ENCODE results near the gene LTC4S.

LTC4S gene

DNA sequence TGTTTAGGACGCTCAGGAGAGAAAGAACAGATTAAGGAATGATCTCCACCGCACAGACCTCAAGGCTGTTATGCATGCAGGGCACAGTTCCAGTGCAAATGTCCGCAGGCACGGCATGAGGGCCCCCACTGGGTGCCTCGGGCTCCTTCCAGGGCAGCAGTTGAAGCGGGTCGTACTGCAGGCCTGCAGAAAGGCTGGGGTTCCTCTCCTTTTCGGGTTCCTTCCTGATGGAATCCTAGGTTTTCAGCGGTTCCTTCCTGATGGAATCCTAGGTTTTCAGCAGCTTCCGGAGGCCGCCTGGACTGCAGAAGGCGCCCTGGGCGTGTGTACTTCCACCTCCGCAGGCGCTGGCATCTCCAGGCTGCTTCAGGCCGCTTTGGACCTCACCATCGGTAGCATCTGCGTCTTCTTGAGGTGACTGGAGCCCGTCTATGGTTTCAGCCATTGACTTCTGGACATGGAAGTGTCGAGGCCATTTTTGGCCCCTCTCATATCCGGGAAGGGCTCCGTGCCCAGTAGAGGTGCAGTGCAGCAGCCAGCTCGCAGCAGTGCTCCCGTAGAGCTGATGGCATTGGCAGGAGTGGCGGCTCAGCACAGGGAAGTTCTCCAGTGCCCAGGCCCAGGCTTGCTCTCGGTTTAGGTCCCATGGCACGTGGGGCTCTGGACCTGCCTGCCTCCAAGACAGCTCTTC, 18.5 kb downstream of the LTC4S start:
- DNase-seq, result no peak

DNA sequence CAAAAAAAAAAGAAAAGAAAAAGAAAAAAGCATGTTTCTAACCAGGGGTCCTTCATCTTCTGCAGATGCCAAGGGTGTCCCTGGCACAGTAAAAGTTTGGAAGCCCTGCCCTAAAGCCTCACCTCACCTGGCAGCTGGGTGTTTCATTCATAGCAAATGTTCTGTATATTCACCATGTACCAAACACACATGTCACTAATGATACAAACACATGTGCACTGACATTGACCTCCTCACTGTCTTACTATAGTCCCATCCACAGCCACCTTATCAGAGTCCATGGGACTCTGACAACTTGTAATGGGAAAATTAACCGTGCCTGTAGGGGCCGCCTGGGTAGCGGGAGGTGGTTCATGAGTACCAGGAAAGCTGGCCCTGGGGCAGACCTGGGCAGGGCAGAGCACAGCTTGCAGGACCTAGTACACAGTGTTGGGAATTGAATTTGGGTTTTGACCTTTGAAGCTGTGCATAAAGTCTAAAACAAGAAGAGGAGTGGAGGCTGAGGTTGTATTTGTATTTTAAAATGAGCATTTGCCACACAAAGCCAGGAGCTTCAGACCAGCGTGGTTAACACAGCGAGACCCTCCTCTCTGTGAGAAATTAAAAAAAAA, 19.3 kb downstream of the LTC4S start:
- DNase-seq, result no peak

DNA sequence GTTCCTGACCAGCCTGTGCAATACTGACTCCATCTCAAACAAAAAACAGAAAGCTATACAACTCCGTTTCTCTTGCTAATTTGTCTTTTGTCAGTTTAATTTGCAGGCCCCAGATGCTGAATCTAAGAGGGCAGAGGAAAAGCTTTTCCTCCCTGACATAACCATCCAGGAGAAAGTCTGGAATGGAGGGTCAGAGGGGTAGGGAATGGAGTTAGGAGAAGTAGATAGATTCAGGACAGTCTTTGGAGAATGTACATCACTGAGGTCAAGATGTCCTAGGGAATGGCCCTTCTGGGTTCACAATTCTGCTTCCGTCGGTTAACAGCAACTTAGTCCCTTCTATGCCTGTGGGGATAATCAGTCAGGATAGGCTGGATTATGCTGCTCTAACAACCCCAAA, 20.3 kb downstream of the LTC4S start:
- DNase-seq, result no peak

DNA sequence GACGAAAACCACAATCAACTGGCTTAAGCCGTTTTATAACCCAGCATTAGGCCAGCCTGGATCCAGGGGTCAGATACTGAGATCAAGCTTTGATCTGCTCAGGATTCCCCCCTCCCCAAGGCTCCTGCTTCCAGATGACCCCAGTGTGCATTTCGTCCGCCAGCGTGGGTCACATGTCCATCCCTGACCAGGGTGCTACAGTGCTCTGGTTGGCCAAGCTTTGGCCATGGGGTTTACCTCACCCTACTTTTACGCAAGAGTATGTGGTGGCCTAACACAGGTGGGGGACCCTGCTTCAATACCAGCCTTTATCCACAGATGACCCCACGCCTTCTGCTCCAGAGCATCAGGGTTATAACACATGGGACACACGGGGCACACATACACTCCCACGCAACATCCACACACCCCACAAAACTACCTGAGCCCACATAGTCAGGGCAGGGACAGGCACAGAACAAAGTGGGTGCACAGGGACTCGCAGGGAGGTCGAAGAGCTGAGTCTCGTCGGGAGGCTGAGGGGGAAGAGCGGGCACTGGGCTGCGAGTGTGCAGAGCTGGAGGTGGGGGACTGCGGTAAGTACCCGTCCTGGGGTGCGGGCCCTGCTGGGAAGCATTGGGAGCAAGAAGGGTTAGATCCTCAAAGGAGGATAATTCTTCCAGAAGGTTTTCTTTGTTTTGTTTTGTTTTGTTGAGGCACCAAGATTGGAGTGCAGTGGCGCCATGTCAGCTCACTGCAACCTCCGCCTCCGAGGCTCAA, 21.9 kb downstream of the LTC4S start:
- DNase-seq, result no peak

DNA sequence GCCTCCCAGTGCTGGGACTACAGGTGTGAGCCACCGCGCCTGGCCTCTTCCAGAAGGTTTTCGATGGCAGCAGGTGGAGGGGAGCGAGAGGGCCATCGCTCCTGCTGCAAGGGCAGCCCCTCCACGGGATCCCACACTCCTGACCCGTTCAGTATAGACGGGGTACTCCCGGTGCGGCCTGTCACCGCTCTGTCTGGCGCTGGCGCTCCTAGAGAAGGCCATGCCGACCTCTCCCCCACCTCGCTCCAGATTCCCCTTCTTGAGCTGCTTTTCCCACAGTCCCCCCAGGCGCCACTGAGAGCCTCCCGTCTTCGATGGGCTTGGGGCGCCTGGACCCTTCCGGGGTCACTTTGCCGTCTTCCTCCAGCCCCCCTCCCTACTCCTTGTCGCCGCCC, 22.6 kb downstream of the LTC4S start:
- DNase-seq, result no peak

DNA sequence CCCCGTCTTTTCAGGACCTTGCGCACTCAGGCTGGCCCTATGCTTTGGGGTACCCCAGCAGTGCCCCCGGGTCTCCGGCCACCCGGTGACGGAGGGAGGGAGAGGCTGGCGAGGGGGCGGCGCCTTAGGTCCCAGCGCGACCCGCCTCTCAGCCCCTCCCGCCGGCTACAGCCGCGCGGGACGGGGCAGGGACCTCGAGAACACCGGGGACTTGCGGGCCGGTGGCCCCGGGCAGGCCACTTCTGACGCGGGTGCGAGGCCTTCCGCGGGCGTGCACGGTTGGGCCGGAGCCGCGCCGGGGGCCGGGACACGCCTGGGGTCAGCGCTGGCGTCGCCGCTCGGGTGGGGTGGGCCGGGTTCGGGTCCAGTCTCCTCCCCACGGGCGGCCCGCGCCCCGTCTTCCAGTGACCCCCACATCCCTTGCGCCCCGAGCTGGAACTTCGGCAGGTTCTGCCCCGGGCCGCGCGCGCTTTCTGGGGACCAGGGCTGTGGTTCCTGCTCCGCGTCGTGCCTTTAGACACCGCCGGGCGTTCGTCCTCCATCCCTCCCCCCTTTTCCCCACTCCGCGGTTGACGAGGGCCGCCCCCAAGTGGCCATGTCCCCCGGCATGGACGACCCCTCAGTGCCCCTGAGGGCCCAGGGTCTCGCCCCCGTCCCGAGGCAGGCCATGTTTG, 23.1 kb downstream of the LTC4S start:
- DNase-seq, result no peak

DNA sequence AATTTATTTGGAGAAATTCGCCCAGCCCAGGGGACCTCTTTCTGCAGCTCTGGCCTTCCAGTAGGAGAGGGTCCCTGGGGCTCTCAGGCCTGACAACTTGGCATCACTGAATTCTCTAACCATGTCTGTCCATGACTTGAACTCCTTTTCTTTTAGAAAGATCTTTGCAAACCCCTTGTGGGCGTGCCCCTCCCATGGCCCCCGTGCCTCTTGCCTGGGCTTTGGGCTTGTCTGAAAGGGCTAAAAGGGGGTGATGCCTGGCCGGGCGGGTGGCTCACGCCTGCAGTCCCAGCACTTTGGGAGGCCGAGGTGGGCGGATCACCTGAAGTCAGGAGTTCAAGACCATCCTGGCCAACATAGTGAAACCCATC, 23.7 kb downstream of the LTC4S start:
- DNase-seq, result no peak

DNA sequence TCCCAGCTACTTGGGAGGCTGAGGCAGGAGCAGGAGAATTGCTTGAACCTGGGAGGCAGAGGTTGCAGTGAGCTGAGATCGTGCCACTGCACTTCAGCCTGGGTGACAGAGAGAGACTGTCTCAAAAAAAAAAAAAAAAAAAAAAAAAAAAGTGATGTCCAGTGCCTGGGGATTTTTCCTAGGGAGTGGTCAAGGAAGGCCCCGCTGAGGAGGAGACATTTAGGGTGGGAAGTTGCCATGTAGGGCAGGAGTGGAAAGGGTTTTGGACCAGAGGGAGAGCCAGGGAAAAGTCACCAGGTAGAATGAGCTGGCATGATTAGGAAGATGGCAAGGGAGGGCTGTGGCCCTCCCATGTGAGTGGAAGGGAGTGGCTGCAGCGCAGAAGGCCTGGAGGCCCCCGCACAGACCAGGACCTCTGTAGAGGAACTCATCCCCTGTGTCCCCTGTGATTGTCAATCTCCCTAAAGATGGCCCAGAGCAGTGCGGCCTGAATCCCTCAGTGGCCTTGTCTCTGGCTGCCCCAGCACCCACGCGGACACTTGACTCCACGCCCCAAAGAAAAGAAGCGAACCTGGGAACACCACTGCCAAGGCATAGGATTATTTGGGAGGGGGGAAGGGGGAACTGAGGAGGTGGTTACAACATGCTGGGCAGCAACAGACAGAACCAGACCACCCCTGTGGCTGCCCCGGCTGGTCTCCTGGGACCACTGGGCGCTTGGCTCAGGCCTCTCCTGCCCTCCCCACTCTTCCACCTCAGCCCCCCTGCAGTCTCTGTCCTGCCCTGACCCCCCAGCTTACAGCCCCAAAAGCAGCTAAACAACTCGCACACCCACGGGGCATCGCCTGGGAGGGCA, 24.3 kb downstream of the LTC4S start:
- no peak for DNase-seq

DNA sequence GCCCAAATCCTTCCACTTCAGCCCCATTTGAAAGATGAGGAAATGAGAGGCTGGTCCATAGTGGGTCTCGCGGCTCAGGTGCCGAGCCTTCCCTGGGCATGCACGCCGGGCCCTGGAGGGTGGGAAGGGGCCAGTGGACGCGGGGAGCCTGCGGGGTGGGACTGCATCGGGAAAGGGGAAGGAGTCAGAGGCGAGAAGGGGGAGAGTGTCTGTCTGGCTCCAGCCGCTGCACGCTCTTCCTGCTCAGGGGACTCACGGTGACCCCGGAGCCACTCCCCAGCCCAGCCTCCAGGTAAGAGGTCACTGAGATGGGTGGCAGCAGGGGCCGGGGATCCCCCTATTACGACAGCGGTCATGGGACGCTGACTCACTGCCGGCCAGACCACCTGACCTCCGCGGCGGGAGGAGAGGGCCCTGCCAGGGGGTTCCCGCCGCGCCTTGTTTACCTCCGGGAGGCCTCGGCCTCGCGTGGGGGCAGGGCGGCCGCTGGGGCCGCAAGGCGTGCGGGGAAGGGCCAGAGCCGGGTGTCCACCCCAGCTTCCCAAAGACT, 25.0 kb downstream of the LTC4S start:
- DNase-seq, result peak; percentile 89

DNA sequence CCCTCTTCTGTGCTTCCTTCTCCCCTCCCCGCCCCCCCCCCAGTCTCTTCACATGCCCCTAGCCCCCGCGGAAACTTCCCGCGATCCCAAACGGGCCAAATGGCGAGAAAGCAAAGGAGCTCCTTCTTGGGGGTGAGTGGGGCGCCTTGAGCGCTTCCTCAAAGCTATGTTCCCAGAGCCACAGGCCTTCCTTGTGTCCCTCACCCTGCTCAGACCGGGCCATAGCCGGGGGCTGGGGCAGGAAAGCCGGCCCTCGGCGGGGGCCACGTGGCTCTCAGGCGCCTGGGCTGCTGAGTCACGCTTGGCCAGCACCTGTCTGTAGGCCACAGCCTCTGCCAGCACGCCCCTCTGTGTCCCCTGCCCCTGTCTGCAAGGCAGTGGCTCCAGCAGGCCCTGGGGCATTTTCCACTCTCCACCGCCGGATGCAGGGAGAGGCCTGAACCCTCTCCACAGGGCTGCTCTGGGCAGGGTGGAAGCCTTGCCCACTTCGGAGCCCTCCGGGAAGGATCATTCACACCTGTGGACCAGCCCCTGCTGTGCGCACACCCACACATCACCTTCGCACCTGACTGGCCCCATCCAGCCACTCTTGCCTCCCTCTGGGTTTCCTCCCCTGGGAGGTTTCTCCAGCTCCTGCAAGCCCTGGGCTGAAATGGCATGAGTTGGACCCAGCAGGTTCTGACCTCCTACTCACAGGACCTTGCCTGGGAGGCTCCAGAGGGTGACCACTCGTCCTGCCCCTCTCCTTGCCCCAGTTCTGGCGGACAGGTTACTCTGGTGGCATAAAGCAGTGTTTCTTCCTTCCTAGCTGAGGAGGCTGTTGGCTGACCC, 25.7 kb downstream of the LTC4S start:
- DNase-seq, result peak; percentile 64

DNA sequence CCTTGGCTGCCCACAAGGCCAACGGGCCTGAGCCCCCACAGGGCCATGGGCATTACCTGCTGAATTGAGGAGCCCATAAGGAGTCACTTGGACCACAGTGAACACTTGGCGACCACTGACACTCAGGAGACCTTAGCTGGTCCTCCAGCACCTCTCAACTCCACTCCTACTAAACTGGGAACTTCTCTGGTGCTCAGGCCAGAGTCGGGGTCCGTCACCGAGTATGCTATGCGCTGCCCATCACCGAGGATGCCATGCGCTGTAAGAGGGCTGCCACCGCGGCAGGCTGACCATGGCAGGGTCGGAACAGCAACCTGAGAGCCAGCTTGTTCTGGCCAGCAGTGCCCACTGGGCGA, 26.3 kb downstream of the LTC4S start:
- no peak for DNase-seq

DNA sequence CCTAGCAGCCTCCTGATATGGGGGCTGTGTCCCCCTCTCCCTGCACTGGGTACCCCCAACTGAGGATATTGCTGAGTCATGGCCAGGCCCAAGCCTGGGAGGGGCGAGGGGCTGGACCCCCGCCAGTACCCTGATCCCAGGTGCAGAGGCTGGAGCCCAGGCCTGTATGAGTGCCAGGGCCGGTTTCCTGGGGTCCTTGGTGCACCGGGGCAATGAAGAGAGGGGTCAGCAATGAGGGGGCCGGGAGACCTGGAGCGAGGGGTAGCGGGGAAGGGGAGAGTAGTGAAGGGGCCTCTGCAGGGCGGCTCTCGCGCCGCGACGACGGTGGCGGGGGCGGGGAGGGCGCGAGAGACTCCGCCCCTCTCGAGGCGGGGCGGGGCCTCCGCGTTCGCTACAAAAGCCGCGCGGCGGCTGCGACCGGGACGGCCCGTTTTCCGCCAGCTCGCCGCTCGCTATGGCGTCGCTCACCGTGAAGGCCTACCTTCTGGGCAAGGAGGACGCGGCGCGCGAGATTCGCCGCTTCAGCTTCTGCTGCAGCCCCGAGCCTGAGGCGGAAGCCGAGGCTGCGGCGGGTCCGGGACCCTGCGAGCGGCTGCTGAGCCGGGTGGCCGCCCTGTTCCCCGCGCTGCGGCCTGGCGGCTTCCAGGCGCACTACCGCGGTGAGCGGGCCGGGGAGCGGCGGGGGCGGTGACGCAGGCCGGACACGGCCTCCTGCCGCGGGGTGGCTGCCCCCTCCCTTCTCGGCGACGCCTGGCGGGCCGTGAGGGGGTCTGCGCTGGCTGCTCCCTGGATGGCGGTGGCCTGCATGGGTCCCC, 26.9 kb downstream of the LTC4S start, which contains the start of gene SQSTM1:
SQSTM1 (plus strand) TSS at position 423 of the 815 bp plus-strand sequence; CDS start at position 455, 32 bp downstream.
- DNase-seq, result peak; percentile 74

DNA sequence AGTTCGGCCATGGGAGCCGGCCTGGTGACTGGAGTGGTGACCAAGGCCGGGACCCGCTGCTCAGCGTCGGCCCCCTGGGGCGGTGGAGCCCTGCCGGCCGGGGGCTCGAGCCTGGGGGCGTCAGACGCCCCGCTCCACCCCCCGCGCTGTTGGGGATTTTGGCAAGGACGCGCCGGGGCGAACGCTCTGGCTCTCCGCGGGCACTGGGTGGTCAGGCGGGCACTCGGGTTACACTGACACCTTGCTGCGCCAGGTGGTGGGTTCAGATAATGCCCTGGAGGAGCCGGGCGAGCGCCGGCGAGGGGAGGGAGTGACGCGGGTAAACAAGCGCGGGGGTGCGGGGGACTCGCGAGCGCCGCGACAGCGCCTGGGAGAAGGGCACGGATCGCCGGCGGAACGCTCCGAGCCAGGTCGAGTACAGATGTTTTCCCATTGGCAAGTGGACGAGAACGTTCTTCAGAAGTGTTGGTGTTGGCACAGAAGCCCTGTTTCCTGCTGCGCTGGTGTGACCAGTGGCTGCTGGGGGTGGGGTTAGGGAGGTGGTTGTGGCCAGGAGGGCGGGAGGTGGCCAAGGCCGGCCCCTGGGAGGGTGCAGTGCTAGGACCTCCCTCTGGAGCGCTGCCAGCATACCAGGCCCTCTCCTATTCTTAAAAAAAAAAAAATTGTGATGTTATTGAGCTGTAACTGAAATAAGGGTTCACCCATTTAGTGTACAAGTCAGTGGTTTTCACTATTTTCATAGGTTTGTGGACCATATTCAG, 27.7 kb downstream of the LTC4S start:
- DNase-seq, result peak; percentile 86

DNA sequence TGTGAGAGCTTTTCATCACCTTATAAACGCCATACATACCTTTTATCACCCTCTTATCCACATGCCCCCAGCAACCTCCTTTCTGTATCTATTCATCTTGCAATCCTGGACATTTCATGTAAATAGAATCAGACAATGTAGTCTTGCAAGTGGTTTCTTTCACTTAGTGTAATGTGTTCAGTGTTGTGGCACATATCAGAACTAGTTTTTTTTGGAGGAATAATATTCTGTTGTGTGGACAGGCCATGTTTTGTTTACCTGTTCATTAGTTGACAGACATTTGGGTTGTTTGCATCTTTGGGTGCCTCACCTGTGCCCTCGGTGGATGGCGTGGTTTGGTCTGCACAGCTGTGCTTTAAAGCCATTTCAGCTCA, 28.3 kb downstream of the LTC4S start:
- DNase-seq, result no peak

DNA sequence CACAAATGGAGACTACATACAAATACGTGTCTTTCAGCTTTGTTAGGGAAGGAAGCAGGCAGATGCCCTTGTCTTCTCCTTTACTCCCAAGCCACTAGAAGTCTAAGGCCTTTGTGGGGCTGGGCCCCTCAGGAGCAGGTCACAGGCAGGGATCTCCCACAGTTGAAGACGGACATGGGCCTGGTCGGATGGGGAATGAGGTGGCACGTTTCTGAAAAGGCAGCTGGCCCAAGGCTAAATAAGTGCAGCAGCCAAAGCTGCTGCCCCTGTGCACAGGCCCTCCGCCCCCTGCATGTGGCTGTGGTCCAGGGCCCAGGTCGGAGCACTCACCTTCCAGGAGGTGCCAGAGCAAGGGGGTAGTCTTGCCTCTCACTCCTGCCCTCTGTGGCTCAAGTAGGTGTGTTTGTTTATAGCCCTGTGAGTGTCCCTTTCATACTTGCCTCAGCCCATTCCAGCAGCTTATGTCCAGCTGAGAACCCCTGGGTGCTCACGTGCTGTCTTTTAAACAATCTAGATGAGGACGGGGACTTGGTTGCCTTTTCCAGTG, 28.7 kb downstream of the LTC4S start:
- no peak for DNase-seq

DNA sequence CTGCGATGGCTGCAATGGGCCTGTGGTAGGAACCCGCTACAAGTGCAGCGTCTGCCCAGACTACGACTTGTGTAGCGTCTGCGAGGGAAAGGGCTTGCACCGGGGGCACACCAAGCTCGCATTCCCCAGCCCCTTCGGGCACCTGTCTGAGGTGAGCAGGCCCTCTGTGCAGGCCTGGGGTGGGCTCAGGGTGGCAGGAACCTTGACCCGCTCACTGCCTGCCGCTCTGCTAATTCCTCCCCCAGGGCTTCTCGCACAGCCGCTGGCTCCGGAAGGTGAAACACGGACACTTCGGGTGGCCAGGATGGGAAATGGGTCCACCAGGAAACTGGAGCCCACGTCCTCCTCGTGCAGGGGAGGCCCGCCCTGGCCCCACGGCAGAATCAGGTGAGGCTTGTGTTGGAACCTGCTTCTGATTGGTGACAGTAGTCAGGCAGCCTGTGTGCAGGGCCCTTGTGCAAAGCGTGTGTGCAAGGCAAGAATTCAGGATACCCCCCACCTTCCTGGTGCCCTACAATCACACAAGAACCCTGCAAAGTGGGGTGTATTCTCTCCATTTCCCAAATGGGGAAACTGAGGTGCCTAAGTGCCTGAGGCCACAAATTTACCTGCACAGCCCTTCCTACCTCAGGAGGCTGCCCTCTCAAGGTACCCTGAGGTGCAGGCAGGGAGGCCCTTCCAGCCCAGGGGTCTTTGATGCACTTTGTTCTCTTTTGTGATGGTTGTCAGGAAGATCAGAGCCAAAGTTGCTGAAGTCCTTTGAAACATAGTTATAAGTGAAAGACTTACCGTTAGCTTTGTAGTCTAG, 30.4 kb downstream of the LTC4S start:
- DNase-seq, result no peak

DNA sequence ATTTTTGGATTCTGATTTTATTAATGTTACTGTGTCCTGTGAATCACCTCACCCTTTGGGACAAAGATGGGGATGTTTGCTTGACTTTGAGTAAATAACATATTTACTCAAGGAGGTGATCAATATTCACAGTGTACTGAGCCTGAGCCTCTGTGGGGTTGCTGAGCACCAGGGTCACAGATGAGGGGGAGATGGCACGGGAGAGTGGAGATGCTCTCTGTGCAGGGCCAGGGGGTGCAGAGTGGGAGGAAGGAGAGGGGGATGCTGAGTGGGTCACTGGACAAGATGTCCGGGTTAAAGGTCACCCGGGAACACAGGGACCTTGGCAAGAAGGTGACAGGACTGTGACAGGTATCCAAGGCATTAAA, 30.9 kb downstream of the LTC4S start:
- no peak for DNase-seq

DNA sequence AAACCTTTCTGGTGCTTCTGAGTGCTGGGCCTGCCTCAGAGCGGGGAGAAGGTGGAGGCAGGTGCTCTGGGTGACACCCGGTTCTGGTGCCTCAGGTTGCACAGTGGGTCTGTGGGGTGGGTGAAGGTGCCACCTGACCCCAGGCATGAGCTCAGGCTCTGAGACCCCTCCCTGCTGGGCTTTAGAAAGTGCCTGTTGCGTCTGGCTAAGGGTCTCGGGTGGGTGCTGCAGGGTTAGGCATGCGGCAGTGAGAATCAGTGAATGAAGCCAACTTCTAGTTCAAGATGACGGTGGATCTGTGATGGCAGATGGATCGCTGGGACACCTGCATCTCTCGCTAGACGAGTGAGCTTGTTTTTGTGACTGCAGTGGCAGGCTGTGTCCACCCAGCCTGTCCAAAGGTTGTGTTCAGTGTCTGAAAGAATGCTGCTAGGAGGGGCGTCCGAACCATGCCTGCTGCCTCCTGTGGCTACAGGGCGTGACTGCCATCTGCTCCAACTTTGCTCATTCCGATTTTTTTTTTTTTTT, 31.9 kb downstream of the LTC4S start:
- DNase-seq, result no peak

Measured in NCI-H774 (cell line).